HEK293 (cell line): ENCODE measurements around the gene BCAS3.
A peak's percentile ranks its signal among the peaks of the same experiment; 100 is the strongest.

ENCODE experiments used
- CTCF ChIA-PET: fragments of 350-600 bp; formaldehyde crosslinking; extraction: SDS; loops from one replicate; lab custom pipeline; 2021; ENCODE audit warnings: antibody characterized with exemption; lab: Yijun Ruan, JAX
- POLR2A ChIA-PET: fragments of 300-600 bp; formaldehyde crosslinking; extraction: SDS; loops from one replicate; lab custom pipeline; 2020; ENCODE audit warnings: antibody characterized with exemption, inconsistent platforms; lab: Yijun Ruan, JAX
- H3K27ac ChIP-seq: fragments of 200-500 bp; sonication (Bioruptor generic); 2 replicates; pipeline ENCODE4 v1.5.1; 2014; ENCODE audit warnings: low read depth, low read length, control low read depth, inconsistent platforms; ENCODE audit errors: extremely low read depth
- H3K36me3 ChIP-seq, 2 experiments: fragments of 200-500 bp in 1 of 2; sonication (Bioruptor generic) in 1 of 2; 1 replicate in 1 of 2; 2 replicates in 1 of 2; pipeline ENCODE4 v1.5.1; 2014 to 2017; ENCODE audit warnings: inconsistent platforms in 2 of 2, low read length in 2 of 2; ENCODE audit not compliant: control insufficient read depth in 2 of 2, insufficient read depth in 1 of 2
- H3K4me1 ChIP-seq: fragments of 200-500 bp; sonication (Bioruptor generic); 2 replicates; pipeline ENCODE4 v1.5.1; 2014; ENCODE audit warnings: mild to moderate bottlenecking, low read length, inconsistent platforms; ENCODE audit not compliant: control insufficient read depth, insufficient read depth
- H3K4me3 ChIP-seq: 2 replicates; pipeline ENCODE4 v1.5.1; 2011; ENCODE audit warnings: low read depth, mild to moderate bottlenecking, control low read depth, low read length, moderate library complexity
- H3K9me3 ChIP-seq: fragments of 200-500 bp; sonication (Bioruptor generic); 2 replicates; pipeline ENCODE4 v1.5.1; 2014; ENCODE audit warnings: low read depth, low read length, inconsistent platforms; ENCODE audit not compliant: control insufficient read depth, insufficient read depth
- OVOL3 ChIP-seq: fragments of 450-650 bp; formaldehyde crosslinking; IDR thresholded peaks from 2 replicates; pipeline ENCODE4 v1.5.1; 2016; ENCODE audit warnings: missing biosample characterization, missing genetic modification characterization
- PBX3 ChIP-seq: sonication (generic); formaldehyde crosslinking; IDR thresholded peaks from 2 replicates; pipeline ENCODE4 v1.8.1; 2022; ENCODE audit warnings: mild to moderate bottlenecking, moderate library complexity, missing genetic modification reagents
- PRDM6 ChIP-seq: fragments of 450-650 bp; formaldehyde crosslinking; IDR thresholded peaks from 2 replicates; pipeline ENCODE4 v1.5.1; 2017; ENCODE audit warnings: missing biosample characterization, missing genetic modification characterization
- ZNF341 ChIP-seq: fragments of 450-650 bp; formaldehyde crosslinking; IDR thresholded peaks from 2 replicates; pipeline ENCODE4; 2016; ENCODE audit warnings: low read depth, missing biosample characterization, missing genetic modification characterization
- ZNF488 ChIP-seq: fragments of 450-650 bp; formaldehyde crosslinking; IDR thresholded peaks from 2 replicates; pipeline ENCODE4 v1.5.1; 2016; ENCODE audit warnings: missing biosample characterization, missing genetic modification characterization
- ZNF521 ChIP-seq: fragments of 450-650 bp; formaldehyde crosslinking; IDR thresholded peaks from 2 replicates; pipeline ENCODE4 v1.5.1; 2017; ENCODE audit warnings: missing biosample characterization, mild to moderate bottlenecking, missing genetic modification characterization
- ZNF558 ChIP-seq: fragments of 450-650 bp; formaldehyde crosslinking; IDR thresholded peaks from 2 replicates; pipeline ENCODE4 v1.5.1; 2016; ENCODE audit warnings: missing biosample characterization, missing genetic modification characterization
- ZNF600 ChIP-seq: fragments of 450-650 bp; formaldehyde crosslinking; IDR thresholded peaks from 2 replicates; pipeline ENCODE4 v1.5.1; 2016; ENCODE audit warnings: missing biosample characterization, missing genetic modification characterization
- ZNF629 ChIP-seq: fragments of 450-650 bp; formaldehyde crosslinking; IDR thresholded peaks from 2 replicates; pipeline ENCODE4 v1.5.1; 2017; ENCODE audit warnings: missing biosample characterization, missing genetic modification characterization
- ZNF747 ChIP-seq: fragments of 450-650 bp; formaldehyde crosslinking; IDR thresholded peaks from 2 replicates; pipeline ENCODE4 v1.5.1; 2016; ENCODE audit warnings: missing biosample characterization, missing genetic modification characterization
- ZNF76 ChIP-seq: fragments of 450-650 bp; formaldehyde crosslinking; IDR thresholded peaks from 2 replicates; pipeline ENCODE4; 2016; ENCODE audit warnings: low read depth, missing biosample characterization, missing genetic modification characterization, borderline replicate concordance
- ZNF768 ChIP-seq: fragments of 450-650 bp; formaldehyde crosslinking; IDR thresholded peaks from 2 replicates; pipeline ENCODE4 v1.5.1; 2018; ENCODE audit warnings: missing biosample characterization, mild to moderate bottlenecking, missing genetic modification characterization

BCAS3 gene

GRCh38 chr17:61395983-61396585 is 718.4 kb downstream of the BCAS3 start:
- POLR2A ChIA-PET: no interaction called here
- CTCF ChIA-PET: interaction anchor here (0.6 to 0.7 kb wide), 2 partner anchors 78 to 217 kb away, joined by 3 read pairs; no protein-coding TSS in a partner anchor
- H3K4me1 ChIP-seq: peaks cover 3% of the 10 kb centered on the region
- H3K36me3 ChIP-seq: peaks cover 0 to 7% of the 10 kb centered on the region in 2 experiments; a peak in 1 of 3 replicates
- H3K27ac ChIP-seq: no peak overlapping the region
- H3K4me3 ChIP-seq: no peak overlapping the region
- no peaks in the 10 kb centered on the region for H3K9me3 ChIP-seq
- TF ChIP-seq ZNF600 (peak; percentile 53; the same call in 1 of the 2 replicates), ZNF76 (tag by site-specific recombination) (no peak)

- H3K27ac ChIP-seq: no peak overlapping the region
- no peak for TF ChIP-seq ZNF521 (tag by site-specific recombination)
- TF ChIP-seq ZNF488 (tag by site-specific recombination): no peak
- TF ChIP-seq ZNF558: no peak
- TF ChIP-seq OVOL3 (tag by site-specific recombination): no peak
- TF ChIP-seq ZNF747 (tag by site-specific recombination): no peak
- TF ChIP-seq ZNF629 (tag by site-specific recombination): no peak
- no peak for TF ChIP-seq ZNF768 (tag by site-specific recombination)
- TF ChIP-seq PRDM6: no peak
Observed at GRCh38 chr17:61396586-61397085, 719.0 kb downstream of the BCAS3 start.

DNA sequence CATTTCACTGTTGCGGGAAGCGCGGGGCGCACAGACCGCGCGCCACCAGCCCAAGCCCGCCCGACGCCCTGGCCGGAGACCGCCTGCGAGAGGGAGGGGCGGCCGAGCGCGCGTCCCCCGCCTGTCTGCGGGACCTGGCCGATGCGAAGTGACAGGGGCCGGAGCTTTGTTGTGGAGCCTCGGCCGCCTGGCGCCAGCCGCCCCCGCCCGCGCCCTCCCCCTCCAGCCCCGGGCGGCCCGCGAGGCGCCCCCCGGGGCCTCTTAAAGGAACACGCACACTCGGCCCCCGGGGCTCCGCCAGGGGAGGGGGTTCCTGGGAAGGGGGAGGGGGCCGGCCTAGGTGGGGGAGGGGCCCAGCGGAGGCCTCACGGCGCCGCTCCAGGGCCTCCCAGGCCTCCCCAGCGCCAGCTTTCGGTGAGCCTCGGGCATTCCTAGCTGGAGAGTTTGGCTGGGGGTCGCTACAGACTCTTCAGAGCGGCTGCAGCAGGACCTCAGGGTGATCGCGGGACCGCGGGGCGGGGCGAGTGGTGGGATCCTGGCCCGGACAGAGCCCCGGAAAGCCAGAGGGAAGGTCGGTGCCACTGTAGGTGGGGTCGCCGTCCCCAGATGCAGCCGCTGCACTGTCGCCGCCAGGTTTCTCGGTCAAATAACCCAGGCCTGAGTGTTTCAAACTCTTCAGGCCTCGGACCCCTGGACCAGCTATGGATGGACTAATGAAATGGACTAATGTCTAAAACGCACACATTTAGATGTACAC is 719.6 kb downstream of the BCAS3 start:
- POLR2A ChIA-PET: no interaction called here
- H3K4me3 ChIP-seq: peak overlapping the region; percentile 26

More at GRCh38 chr17:61396586-61397085, 719.0 kb downstream of the BCAS3 start:
- Histone ChIP-seq H3K4me1 (peaks cover 5% of the 10 kb centered on the region), H3K4me3 (peak overlapping the region; percentile 26), H3K9me3 (no peaks in the 10 kb centered on the region), H3K36me3 (peaks cover 0 to 11% of the 10 kb centered on the region in 2 experiments; a peak in 1 of 3 replicates)
- ChIA-PET CTCF (interaction anchor here (0.6 kb wide), 1 partner anchor 109 kb away, joined by 4 read pairs; no protein-coding TSS in a partner anchor), POLR2A (no interaction called here)

More for the DNA sequence above, 719.6 kb downstream of the BCAS3 start:
- TF ChIP-seq PBX3 (CRISPR knock-in tag) (0 out of 2 replicates have a peak, but pooled peaks have one; percentile 39), ZNF341 (no peak)
- Histone ChIP-seq H3K27ac (no peak overlapping the region), H3K4me1 (peaks cover 5% of the 10 kb centered on the region), H3K36me3 (peaks cover 0 to 16% of the 10 kb centered on the region in 2 experiments; a peak in 1 of 3 replicates), H3K9me3 (no peaks in the 10 kb centered on the region)
- CTCF ChIA-PET: interaction anchor here (0.6 kb wide), 2 partner anchors 110 to 244 kb away, joined by 3 to 4 read pairs; no protein-coding TSS in a partner anchor
